NCI-H748 (cell line): Measurements from ENCODE around the gene ELOA.
"Not testable (repeated sequence)": the region's sequence is repeated elsewhere in the genome, so short reads cannot be mapped to it uniquely, and the experiment has no call there.

Experiments
- DNase-seq: peaks from one replicate; lab custom pipeline; 2025; ENCODE audit not compliant: unreplicated experiment; lab: John Stamatoyannopoulos, UW

The ELOA gene

DNA sequence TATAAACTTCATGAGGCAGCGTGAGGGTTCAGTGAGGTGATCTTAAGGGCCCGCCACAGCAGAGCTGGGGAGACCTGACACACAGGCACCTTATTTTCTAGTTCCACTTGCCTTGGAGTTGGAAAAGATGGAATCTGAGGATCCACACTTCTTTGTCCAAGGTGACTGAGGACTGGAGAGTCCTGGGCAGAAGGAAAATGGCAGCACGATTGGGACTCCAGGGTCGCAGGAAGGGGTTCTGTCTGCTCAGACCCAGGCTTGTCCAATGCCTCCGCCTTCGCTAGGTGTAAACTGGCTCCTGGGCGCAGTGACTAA lies 55.9 kb downstream of the ELOA start:
- DNase-seq = no peak

DNA sequence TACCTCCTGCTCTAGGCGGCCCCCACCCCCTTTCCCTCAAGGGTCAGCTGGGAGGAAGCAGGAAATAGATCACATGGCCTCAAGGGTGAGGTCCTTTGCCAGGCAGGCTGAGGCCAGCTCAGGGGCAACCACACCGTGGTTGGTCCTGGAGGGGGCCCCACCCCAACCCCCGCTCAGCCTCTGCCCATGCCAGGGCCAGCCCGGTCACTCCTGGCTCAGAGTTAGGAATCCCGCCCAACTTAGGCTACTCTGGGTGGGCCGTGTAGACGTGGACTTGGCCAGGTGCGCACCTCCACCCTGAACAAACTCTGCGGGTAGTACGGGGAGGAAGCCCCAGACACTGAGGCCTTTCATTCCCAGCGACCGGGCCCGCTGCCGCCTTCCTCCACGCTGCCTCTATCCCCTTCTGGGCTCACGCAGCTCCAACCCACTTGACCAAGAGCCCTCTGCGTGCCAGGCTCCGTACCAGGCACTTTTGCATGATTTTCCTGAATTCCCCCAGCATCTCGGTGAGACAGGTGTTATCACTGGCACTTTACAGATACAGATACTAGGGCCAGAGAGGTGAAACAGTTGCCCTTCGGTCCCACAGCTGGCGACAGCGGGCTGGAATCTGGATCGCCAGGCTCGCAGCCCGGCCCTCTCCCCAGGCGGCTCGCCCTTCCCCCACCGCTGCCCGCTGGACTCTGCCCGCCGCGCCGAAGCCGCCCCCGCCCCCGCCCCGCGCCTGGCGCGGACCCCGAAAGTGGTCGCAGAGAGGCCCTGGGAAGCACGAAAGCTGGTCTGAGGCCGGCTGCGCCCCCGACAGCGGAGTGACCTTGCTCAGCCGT lies 56.5 kb downstream of the ELOA start:
- DNase-seq = peak; percentile 40

DNA sequence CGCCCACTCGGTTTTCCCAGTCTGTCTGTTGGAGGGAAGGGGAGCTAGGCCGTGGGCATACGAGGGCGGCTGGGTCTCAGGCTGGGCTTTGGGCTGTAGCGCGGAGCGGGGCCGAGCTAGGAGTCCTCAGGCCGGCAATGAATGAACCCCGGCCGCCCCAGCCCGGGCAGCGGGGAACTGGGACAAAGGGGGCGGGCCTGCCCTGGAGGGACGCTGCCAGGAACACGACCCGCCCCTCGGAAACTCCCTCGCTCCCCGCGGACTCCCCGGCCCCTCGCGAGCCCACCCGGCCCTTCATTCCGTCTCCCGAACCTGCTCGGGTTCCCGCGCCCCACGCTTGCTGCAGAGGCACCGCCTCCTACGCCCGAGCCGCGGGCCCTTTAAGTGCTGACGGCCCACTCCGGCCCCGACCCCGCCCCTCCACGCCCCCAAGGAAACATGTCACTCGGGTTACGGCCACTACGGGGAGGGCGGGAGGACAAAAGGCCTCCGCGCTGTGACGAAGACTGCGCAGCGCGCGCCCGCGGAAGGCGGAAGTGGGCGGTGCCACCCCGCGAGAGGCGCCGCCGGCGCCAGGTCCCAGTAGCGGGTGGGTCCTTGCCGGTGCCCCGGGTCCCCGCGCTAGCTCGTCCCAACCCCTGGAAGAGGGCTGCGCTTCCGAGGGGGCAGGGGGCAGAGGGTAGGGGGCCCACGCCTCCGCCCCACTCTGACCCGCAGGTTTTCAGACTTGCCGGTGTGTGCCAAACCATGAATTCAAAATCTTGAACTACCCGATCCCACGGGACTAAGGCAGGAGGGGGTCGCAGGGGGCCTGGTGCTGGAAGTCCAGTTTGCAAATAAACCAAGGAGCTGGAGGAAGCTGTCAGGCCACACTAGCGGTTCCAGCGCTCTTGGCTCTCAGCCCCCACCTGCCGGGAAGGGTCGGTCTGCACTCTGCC lies 57.4 kb downstream of the ELOA start, which contains the start of gene GALE:
Gene GALE, minus strand, starts transcription at position 355 of the 938 bp plus-strand sequence. CDS start 1,747 bp downstream, outside the sequence.
- DNase-seq = peak; percentile 93

DNA sequence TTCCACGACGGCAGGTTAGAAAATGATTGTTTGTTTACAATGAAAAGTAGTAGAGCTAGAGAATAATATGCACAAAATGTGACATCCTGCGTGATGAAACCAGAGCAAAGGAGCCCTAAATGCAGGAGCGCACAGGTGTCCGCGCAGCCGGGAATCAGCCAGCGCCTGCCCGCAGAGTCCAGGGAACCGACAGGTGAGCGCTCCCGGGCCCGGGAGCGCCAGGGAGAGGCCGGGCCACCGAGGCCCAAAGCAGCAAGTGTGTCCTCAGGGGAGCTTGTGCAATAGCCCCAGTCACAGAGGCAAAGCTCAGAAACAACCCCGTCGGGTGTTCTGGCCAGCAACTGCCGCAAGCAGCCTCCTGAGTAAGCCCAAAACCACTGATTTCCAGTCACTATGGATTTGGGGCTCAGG lies 58.1 kb downstream of the ELOA start:
- peak; percentile 53 for DNase-seq

DNA sequence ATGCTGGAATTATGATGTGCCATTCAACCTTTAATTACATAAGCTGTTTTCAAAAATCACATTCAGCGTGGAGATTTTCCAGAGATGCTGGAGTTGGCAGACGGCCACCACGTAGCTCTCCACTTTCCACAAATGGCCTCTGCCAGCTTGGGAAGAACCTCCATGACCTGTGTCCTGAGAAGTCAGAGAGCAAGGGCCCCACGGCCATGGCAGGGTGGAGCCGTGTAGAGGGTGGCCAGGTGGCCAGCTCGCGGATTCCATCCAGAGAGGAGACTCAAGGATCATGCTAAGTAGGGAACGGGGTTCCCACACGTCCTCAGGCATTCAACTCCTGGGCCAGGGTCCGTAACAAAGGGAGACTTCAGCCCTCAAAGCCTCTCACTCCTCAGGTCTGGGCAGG lies 58.6 kb downstream of the ELOA start:
- DNase-seq = peak; percentile 15

DNA sequence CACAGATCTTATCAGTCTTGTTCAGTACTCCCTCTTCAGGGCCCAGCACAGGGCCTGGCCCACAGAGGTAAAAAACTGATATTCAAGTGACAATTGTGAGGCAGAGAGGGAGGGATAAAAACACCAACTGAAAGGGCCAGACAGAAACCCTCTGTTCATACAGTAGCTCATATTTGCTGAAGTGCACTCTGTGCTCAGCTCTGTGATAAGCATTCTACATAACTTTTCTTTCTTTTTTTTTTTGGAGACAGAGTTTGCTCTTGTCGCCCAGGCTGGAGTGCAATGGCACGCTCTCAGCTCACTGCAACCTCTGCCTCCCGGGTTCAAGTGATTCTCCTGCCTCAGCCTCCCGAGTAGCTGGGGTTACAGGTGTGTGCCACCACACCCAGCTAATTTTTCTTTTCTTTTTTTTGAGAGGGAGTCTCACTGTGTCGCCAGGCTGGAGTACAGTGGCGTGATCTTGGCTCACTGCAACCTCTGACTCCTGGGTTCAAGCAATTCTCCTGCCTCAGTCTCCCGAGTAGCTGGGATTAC lies 59.6 kb downstream of the ELOA start:
- not testable (repeated sequence) for DNase-seq

DNA sequence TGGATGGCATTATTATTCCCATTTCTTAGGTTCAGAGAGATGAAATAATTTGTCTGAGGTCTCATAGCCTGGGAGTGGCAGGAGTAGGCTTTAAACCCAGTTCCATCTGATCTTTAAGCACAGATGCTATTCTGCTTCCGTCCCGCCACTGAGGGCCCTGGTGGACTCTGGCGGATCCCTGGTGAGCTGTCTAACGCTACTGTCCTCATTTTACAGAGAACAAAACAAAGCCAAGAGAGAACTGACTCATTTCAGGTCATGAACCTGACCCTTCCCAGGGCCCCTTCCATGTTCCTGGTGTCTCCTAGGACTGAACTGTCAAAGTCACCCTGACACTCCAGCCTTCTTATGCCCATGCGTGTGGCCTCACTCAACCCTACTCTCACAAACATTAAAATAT lies 60.4 kb downstream of the ELOA start:
- no peak for DNase-seq

DNA sequence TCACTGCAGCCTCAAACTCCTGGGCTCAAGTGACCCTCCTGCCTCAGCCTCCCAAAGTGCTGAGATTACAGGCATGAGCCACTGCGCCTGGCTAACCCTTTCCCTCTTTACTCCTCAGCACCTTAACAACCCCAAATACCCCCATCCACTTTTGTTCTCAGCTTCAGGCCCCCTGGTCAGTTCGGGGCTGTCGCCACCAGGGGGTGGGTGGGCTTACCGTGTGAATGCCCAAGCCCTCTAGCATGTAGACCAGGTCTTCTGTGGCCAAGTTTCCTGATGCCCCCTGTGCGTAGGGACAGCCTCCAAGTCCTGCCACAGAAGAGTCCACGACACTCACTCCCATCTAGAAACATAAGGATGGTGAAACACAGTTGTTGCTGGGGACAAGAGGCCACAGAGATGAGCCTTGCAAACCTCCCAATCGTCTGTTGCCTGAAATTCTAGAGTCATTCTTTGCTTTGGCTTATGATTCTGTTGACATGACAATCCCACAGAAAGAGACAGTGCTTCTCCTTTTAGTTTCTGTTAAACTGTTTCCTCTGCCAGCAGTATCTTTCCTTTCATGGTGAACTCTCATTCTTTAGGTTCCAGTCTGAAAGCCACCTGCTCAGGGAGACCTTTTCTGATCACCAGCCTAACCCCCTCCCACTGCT lies 61.0 kb downstream of the ELOA start:
- no peak for DNase-seq

DNA sequence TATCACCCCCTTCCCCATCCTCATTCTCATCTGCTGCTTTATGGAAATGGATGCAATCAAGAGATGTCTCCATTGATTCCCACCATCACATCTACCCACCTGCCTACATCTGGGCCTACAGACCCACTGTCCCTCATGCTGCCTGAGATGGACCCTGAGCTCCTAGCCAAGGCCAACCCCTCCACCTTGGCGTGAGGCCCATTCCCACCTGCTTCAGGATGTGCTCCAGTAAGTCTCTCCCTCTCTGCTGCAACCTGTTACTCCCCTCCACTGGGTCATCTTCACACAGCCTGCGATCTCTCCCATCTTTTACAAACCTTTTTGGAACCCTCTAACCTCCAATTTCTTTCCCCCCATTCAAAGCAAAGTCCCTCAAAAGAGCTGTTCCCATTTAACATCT lies 61.8 kb downstream of the ELOA start:
- no peak for DNase-seq

DNA sequence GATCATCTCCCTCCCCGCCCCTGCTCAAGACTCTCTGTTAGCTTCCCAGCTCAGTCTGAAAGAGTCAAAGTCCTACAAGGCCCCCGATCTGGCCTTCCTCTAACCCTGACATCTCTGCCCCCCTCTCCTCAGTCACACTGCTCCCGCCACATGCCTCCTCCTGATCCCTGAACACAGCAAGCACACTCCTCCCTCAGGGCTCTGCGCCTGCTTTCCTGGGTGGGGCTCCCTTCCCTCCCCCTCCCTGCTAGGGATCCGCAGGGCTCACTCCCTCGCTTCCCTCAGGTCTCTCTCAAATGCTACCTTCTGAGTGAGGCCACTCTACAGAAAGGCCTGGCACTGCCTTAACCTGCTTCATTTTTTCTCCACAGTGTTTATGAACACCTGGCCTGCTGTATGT lies 63.0 kb downstream of the ELOA start:
- DNase-seq = no peak

DNA sequence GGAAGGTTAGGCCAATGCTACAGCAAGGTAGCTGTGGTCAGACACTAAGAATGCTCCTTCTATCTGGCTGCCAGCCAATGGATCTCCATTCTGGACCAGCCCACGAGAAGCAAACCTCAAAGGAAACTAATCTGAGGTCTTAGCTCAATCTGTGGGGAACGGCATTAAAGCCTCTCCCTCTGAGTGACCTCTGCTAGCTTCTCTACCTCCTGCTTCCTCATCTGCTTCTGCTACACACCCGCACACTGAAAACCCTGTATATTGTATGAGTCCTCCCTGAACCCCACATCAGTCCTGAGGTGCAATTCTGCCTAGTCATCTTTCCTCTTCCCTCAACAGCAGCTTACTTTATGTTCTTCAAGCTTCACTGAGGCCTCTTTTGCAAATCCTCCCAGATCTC lies 64.2 kb downstream of the ELOA start:
- DNase-seq = no peak

DNA sequence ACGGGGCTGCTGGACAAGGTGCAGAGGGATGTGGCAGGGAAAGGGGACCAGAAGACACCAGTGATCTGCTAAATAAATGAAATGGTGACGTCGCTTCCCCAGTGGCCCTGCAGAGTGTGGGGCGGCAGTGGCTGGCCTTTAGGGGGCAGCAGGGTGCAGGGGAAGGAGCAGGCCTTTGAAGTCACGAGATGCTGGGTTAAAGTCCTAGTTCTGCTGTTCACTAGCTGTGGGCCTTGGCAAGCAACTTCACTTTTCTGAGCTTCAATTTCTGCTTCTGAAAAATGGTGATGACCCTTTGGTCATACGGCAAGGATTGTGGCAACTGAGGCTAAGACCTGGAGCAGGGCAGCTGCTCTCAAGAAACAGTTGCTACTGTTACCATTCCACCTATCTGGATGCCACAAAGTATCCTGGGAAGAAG lies 66.5 kb downstream of the ELOA start:
- DNase-seq = peak; percentile 56

DNA sequence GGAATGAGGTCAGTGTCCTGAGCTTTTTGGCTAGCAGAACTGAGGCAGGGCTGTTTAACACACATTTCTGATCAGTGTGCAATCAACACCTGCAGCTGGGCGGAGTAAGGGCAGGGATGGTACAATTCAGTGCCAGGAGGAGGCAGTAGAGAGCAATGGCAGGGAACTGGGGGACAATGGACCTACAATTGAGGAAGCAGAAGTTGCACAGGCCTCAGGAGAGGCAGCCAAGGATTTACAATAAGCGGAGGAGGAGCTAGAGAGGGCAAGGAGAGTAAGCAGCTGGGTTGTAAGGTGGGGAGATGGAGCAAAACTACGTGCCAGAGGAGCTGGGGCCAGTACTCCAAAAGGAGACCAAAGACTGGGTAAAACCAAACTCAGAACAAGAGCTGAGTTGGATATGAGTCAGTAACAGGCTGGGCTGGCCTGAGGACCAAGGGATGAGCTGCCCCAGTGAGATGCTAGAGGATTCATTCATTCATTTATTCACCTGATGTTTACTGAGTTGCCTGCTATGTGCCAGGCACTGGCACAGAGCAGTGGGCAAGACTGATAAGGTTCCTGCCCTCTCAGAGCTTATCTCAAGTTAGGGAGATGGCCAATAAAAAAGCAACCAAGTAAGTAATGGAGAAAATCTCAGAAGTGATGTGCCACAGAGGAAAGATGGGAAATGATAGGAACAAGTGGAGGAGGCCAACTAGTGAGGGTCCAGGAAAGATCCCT lies 67.7 kb downstream of the ELOA start:
- DNase-seq = peak; percentile 15
